ENCODE measurements around the gene GAB2.
"Not testable (repeated sequence)": the region's sequence is repeated elsewhere in the genome, so short reads cannot be mapped to it uniquely, and the experiment has no call there.

GAB2 gene

GRCh38 chr11:78370406-78371172, 47.0 kb downstream of the GAB2 start:
- DNase-seq (ENCODE audit: low read depth in 2 of 2), result no peak

- DNase-seq (ENCODE audit: low read depth in 2 of 2), result peak in 1 of 2 experiments; percentile 23
Measured at GRCh38 chr11:78365381-78365792, 52.2 kb downstream of the GAB2 start.

DNA sequence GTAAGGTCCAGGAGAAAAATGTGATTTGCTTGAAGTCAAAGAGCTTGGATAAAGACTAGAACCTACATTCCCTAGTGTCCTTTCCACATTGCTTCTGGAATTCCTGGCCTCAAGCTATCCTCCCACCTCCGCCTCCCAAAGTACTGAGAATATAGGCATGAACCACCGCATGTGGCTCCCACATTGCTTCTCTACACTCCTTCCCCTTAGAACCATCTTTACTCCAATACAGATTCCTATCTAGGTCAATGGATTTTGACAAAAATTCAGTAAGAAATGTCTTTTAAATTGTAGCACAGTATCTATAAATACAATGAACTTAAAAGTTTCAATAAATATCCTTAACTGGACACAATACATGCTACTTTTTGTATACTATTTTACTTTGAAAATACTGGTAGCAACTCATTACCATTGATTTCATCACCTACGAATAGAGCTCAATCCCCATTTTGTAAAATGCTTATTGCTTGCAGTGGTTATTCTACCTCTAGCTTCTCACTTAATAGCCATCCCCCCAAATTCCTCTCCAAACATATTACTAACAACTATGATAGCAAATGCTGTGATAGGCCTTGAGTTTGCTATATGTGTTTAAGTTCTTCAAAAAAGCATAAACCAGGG, 53.4 kb downstream of the GAB2 start:
- no peak for DNase-seq (ENCODE audit: low read depth in 2 of 2)

GRCh38 chr11:78363024-78363619, 54.5 kb downstream of the GAB2 start:
- DNase-seq (ENCODE audit: low read depth in 2 of 2), result no peak

- no peak for DNase-seq (ENCODE audit: low read depth in 2 of 2)
Measured at GRCh38 chr11:78361228-78361627, 56.4 kb downstream of the GAB2 start.

DNA sequence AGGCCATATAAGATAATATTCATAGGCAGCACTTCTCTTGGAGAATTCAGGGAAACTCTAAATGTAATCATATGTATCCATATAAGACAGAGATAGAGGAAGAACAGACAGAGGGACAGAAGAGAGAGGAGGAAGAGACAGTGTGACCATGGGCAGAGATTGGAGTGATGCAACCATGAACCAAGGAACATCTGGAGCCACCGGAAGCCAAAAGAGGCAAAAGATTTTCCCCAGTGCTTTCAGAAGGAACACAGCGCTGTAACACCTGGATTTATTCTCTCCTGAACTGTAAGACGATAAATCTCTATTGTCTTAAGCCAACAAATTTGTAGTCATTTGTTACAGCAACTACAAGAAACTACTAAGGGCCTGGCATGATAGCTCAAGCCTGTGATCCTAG, 57.7 kb downstream of the GAB2 start:
- no peak for DNase-seq (ENCODE audit: low read depth in 2 of 2)

DNA sequence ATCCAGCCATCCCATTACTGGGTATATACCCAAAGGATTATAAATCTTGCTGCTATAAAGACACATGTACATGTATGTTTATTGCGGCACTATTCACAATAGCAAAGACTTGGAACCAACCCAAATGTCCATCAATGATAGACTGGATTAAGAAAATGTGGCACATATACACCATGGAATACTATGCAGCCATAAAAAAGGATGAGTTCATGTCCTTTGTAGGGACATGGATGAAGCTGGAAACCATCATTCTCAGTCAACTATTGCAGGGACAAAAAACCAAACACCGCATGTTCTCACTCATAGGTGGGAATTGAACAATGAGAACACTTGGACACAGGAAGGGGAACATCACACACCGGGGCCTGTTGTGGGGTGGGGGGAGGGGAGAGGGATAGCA, 59.7 kb downstream of the GAB2 start:
- not testable (repeated sequence) for DNase-seq (ENCODE audit: low read depth in 2 of 2)

GRCh38 chr11:78357425-78357824, 60.2 kb downstream of the GAB2 start:
- DNase-seq (ENCODE audit: low read depth in 2 of 2), result not testable (repeated sequence)

DNA sequence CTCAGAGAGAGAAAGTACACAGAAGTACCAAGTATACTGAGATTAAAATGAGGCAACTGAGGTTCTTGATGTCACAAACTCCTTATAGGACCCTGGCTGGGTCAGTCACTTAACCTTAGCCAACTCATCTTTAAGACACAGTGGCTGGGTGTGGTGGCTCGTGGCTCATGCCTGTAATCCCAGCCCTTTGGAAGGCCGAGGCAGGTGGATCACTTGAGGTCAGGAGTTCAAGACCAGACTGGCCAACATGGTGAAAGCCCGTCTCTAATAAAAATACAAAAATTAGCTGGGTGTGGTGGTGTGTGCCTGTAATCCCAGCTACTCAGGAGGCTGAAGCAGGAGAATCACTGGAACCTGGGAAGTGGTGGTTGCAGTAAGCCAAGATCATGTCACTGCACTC, 61.9 kb downstream of the GAB2 start:
- DNase-seq (ENCODE audit: low read depth in 2 of 2), result not testable (repeated sequence)

- no peak for DNase-seq (ENCODE audit: low read depth in 2 of 2)
Measured at GRCh38 chr11:78355309-78355705, 62.3 kb downstream of the GAB2 start.

DNA sequence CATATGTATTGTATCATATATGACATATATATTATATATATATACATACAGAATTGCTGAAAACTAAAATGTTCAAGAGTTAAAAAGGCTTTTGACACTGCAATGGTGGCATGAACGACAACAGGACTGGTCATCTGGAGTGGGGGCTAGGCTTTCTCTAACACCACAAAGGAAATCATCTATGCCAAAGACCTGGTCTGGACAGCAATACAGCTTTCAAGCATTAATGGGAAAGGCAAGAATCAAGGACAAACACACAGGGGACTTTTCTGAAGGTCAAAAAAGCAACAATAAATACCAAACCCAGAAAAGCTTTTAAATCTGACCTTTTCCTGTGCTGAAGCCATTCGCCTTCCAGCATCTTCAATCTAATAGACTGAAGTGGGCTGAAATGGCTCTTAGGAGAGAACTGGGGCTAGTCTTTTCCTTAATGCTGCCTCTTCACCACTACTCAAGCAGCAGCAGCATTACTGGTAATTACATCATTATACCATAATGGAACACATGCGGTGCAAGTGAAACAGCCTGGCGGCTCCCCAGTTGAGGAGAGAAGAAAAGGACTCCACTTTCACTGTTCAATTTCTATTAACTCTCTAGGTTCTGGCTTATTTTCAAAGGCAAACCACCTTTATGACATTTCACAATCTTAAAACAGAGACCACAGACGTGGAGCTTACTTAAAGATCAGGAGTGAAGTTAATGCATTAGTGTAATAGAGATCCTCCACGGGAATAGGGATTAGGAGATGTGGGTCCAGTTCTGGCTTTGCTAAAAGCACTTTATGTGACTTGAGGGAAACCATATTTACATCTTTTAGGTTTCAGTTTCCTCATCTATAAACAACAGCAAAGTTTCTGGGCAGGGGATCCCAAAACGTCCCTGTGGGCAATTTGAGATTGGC, 63.0 kb downstream of the GAB2 start:
- DNase-seq (ENCODE audit: low read depth in 2 of 2), result peak; percentile 45 to 53

GRCh38 chr11:78351979-78352841, 65.4 kb downstream of the GAB2 start:
- DNase-seq (ENCODE audit: low read depth in 2 of 2), result no peak

GRCh38 chr11:78351193-78351592, 66.4 kb downstream of the GAB2 start:
- DNase-seq (ENCODE audit: low read depth in 2 of 2), result no peak

DNA sequence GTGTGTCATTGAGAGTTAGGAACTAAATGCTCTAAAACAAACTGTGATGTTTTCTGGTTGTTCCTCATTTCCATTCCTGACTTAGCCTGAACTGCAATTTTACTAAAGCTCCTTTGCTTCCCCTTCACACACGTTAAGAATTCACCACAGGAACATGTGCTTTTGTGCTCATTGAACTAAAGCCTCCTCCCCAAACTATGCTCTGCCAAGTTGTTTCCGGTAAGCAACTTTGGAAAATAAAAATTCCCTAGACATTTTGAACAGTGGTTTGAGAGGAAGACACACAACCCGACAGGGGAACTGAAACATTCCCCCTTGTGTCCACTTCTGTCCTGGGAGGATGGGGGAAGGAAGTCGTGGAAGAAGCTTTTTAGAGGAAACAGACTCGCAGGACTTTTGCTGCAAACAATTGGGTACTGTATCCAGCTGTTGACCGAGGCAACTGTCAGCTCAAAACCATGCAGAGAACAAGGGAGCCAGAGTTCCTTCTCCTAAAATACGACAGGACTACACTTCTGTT, 66.9 kb downstream of the GAB2 start:
- peak in 1 of 2 experiments; percentile 32 for DNase-seq (ENCODE audit: low read depth in 2 of 2)

DNA sequence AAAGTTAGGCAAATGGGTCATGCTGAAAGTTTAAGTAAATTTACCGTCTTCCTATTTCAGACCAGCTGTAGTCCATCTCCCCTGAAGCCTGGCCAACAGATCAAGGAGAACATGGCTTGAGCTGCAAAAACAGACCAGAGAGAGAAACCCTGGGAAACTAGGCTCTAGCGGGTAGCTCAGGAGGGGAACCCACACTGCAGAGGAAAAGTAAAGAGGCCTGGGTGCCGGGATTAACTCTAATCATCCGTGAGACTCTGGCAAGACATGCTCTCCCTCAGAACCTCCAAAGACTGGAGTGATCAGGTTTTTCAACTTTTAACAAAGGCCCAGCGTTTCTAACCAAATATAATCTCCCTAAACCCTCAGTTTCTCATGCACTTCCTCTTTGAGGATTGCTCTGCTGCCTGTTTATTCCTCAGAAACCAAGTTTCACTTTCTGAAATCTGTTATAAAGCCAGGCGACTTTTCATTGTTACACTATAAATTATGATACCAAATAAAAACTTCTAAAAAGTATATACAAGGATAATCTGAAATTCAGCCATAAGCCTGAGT, 67.5 kb downstream of the GAB2 start:
- no peak for DNase-seq (ENCODE audit: low read depth in 2 of 2)

DNA sequence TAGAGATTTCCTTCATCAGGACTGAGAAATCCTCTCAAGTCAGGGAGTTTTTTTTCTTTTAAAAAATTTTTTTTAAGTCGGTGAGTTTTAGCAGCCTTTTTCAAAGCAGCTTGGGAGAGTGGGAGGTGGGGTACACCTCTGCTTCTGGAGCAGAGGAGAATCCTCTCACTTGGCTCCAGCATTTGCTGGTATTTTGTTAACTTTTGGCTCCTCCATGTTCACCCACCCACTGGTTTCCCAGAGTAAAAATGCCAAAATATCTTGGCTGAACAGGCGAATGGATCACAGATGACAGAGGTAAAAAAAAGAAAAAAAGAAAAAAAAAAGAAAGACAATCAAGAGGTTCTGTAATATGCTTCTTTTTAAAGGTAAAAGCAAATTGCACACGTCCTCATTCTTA, 68.0 kb downstream of the GAB2 start:
- DNase-seq (ENCODE audit: low read depth in 2 of 2), result no peak

DNA sequence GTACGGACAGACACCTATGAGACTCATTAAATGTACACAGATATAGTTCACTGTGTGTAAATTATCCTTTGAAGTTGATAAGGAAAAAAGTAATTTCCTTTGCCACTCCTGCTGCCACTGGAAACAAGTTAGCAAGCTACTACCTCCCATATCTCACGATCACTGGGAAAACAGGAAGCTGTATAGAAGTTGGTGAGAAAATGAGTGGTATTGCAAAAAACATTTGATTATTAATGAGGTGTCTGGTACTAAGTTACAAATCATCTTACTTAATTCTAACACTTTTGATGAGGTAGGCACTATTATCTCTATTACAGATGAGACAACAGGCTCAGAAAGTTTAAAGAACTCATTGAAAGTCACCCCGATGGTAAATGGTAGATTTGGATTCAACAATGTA, 68.5 kb downstream of the GAB2 start:
- no peak for DNase-seq (ENCODE audit: low read depth in 2 of 2)

DNA sequence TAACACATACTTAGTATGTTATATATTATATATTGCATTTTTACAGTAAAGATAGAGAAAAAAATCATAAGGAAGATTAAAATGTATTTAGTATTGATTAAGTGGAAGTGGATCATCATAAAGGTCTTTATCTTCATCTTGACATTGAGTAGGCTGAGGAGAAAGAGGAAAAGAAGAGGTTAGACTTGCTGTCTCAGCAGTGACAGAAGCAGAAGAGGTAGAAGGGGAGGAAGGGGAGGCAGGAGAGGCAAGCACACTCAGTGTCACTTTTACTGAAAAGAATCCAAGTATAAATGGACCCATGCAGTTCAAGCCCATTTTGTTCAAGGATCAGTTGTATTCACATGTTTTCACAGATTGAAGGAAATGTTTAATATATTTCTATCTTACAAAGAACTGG, 69.7 kb downstream of the GAB2 start:
- no peak for DNase-seq (ENCODE audit: low read depth in 2 of 2)

DNA sequence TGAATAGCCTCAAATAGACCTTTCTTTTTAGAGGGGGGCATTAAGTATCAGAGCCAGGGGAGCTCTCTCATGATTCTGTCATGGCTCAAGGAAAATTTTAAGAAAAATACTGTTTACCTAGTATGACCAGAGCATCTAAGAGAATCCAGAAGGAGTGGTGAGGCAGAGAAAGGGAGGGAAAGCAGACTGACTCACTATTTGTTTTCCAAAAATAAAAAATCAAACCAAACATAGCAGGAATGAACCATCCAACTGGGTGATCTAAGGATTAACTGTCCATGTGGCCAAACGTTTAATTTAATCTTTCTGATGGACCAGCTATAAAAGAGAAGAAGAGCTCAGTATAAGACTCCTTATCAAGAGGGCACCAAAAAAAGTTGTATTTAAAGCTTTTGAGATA, 70.8 kb downstream of the GAB2 start:
- no peak for DNase-seq (ENCODE audit: low read depth in 2 of 2)

GRCh38 chr11:78345450-78345849, 72.2 kb downstream of the GAB2 start:
- DNase-seq (ENCODE audit: low read depth in 2 of 2), result no peak

DNA sequence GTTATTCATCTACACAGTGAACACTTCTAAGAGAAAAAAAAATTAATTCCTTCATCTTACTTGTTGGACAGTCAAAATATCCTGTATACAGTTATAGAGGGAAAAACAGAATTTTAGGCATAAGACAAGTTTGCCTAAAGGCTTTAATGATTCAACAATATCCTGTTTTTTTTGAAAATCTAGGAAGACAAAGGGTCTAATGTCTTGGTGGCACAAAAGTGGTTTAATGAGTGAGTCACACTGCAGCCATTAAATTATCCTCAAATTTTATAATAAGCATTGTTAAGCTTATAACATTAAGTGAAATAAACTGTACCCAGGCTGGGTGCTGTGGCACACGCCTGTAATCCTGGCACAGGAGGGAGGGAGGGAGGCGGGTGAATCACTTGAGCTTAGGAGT, 72.9 kb downstream of the GAB2 start:
- no peak for DNase-seq (ENCODE audit: low read depth in 2 of 2)
